H7 (cell line): Measurements from ENCODE around the gene FAM174C. TPM values are rescaled to one million over a fixed set of nuclear protein-coding genes. Genes with fewer than 3 reads are reported as not detected.

ENCODE experiments used
- DNase-seq: peaks from one replicate; pipeline ENCODE4 v3.0.0; 2012
- H3K27me3 ChIP-seq: 2 replicates; pipeline ENCODE4 v1.6.0; 2011; ENCODE audit warnings: mild to moderate bottlenecking, low read length; ENCODE audit not compliant: control insufficient read depth, insufficient read depth
- H3K36me3 ChIP-seq: replicated peaks from 2 replicates; pipeline ENCODE4 v1.5.1; 2011; ENCODE audit warnings: low read length; ENCODE audit not compliant: control insufficient read depth, insufficient read depth
- H3K4me3 ChIP-seq: 2 replicates; pipeline ENCODE4 v1.5.1; 2011; ENCODE audit warnings: low read depth, mild to moderate bottlenecking, control low read depth, low read length, moderate library complexity; ENCODE audit not compliant: insufficient read depth
- total RNA-seq: library from RNA; depleted of rRNA; stranded (reverse); fragments of >200 nt; shearing (Covaris generic); gene quantifications from 2 replicates; pipeline ENCODE4 v1.2.3, GENCODE V29; 2014

FAM174C gene
- total RNA-seq, 1 experiment from 2014 or later = 83.1 TPM

DNA sequence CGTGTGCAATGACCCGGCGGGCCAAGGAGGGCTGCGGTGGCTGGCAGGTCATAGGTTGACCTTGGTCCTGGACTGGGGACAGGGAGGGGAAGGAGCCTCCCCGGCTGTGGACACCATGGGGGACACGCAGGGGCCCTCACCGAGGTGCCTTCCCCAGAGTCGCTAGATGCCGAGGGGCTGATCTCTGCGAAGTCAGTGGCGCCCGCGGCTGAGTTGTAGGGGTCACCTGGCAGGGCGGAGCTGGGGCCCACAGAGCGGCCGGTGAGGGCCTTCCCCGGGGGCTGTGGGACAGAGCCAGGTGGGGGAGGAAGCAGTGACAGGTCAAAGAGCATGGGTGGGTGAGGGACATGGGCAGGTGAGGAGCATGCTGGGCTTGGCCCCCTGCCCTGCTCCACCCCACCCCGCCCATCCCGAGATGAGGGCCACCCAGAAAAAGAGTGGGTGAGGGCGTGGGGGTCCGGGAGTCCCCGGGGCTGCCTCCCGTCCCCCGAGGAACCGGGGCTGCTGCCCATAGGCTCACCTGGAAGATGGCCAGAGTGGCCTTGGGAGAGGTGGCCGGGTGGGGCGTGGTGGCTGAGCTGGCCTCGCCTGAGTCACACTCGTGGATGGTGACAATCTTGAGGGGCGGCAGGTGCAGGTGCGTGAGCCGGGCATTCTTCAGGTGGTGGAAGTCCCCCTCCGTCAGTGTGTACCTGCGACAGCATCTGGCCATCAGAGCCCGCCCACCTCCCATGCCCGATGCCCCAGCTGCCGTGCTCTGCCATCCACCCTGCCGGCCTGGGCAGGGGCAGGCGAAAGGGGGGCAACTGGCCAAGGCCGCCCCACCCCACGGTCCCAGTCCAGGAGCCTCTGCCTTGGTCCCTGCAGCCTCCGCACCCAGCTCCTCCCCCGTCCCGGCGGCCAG lies 41.0 kb upstream of the FAM174C start:
- Histone ChIP-seq H3K27me3 (no peaks in the 10 kb centered on the region), H3K4me3 (no peak overlapping the region), H3K36me3 (peaks cover 4% of the 10 kb centered on the region)
- DNase-seq = no peak

DNA sequence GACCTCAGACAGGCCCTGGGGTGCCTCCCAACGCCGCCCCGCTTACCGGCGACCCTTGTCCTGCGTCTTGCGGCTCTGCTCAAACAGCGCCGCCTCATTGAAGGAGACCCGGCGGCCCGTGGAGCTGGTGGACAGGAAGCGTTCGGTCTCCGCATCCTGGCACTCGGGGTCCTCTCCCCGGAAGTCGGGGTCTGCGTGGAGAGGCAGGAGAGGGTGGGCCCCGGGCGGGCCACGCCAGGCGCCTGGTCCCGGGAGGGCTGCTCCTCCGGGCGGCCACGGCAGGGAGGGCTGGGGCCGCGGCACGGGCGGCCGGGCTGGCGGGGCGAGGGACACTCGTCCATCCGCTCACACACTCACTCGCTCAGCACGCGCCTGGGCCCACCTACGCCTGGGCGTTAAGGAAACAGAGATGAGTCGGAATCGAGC lies 40.4 kb upstream of the FAM174C start:
- Histone ChIP-seq H3K4me3 (no peak overlapping the region), H3K36me3 (peaks cover 4% of the 10 kb centered on the region), H3K27me3 (no peaks in the 10 kb centered on the region)
- DNase-seq = no peak

DNA sequence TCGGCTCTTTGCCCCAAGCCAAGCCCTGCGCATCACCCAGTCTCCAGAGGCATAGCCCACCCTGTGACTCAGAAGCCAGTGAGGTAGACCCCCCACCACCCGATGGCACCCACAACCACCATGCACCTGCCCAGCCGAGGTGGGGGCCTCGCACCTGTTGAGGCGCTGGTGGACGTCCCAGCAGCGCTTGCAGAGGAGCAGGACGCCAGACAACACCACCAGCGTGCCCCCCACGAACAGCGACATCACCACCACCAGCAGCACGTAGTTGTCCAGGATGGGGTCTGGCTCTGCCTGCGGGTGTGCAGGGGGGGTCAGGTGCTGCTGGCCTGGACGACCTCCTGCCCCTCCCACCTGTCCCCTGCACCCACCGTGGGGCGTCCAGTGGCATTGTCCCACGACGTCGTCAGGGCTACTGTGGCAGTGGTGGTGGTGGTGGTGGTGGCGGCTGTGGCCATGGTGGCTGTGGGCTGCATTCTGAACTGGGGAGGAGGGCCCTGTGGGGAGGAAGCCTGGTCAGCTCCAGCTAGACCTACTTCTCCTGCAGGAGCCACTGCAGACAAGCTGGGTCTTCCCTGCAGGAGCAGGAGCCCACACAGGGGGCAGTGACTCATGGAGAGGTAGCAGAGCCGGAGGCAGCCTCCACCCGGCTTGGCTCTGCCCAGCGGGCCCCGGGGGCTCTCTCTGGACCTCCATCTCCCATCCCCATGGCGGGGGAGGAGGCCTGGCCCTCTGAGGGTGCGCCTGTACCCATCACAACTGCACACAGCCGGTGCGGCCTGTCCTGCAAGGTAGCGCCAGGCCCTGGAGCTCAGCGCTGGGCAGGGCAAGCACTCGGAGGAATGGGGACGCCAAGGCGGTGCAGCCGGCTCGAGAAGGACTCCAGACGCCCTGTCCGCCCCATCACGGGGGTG lies 39.4 kb upstream of the FAM174C start:
- no peak for DNase-seq
- Histone ChIP-seq H3K27me3 (no peaks in the 10 kb centered on the region), H3K4me3 (peak overlapping the region; percentile 82), H3K36me3 (peaks cover 4% of the 10 kb centered on the region)

DNA sequence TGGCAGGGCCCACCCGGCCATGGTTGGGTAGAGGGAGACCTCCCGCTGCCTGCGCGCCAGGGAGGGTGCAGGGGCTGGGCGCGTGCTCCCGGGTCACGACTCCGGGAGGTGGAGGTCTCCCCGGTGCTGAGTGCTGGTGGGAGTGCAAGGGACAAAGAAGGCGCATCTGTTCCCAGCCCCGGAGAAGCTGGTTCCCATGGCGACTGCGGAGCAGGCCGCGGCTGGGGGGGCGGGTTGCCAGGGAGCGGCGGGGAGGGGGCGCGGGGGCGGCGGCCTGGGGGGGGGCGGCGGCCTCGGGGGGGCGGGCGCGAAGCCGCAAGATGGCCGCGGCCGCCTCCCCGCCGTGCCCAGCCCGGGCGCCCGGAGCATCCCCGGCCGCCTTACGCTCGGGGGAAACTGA lies 38.8 kb upstream of the FAM174C start:
- DNase-seq = peak; percentile 90
- H3K36me3 ChIP-seq = peaks cover 4% of the 10 kb centered on the region
- H3K27me3 ChIP-seq = no peaks in the 10 kb centered on the region
- peak overlapping the region; percentile 82 for H3K4me3 ChIP-seq

DNA sequence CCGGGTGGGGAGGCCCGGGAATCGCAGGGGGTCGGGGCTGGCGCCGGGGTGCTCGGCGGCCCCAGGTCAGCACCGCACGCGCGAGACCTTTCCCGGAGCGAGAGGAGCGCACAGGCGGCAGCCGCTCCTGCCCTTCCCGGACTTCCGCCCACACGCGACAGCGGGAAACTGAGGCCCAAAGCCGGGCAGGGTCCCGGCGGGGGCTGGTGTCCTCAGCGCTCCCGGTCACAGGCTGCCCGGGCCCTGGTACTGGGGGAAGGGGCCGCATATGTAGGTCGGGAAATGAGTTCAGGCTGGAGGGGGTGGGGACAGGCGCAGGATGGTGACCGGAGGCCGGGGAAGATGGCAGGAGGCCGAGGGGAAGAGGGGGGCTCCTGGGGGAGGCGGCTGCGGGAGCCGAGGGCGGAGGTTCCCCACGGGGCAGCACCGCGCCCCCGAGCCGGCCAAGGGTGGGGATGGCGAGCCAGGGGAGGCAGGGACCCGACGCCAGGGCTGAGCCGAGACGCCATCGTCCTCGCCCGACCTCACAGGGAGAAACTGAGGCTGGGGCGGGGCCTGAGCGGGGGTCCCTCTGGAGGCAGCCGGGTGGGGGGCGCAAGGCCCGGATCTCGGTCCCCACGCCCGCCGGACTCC lies 38.2 kb upstream of the FAM174C start:
- Histone ChIP-seq H3K27me3 (no peaks in the 10 kb centered on the region), H3K36me3 (peaks cover 3% of the 10 kb centered on the region), H3K4me3 (peak overlapping the region; percentile 82)
- peak; percentile 91 for DNase-seq

DNA sequence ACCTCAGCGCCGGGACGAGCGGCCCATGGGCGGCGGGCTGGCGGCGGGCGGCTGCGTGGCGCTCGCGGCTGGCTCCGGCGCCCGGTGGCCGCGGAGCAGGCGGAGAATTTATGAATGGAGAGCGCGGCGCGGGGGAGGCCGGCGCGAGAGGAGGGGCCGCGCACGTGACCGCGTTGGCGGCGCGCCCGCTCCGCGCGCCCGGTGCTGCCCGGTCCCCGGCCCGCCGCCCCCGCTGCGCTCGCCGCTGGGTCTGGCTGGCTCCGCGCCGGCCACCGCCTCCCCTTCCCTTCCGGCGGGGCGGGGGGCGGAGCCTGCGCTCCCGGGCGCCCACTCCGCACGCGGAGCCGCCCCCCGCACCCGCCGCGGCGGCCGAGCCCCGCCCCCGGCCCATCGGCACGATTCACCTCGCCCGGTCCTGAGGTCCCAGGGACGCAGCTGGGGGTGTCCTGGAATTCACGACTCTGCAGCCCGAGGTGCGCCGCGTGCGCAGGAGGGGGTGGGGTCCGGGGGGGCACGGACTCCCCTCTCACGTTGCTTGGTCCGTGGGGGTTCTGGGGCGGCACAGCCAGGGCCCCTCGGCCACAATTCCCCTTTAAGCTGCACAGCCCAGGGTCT lies 37.5 kb upstream of the FAM174C start, which contains the start of gene CBARP:
Gene CBARP, minus strand, starts transcription at position 252 of the 615 bp plus-strand sequence. CDS start 1,905 bp downstream, outside the sequence.
- peak within 1 kb of the TSS; percentile 82 for H3K4me3 ChIP-seq
- DNase-seq = peak; percentile 97
- H3K36me3 ChIP-seq = peaks cover 3% of the 10 kb centered on the region
- H3K27me3 ChIP-seq = no peaks in the 10 kb centered on the region

DNA sequence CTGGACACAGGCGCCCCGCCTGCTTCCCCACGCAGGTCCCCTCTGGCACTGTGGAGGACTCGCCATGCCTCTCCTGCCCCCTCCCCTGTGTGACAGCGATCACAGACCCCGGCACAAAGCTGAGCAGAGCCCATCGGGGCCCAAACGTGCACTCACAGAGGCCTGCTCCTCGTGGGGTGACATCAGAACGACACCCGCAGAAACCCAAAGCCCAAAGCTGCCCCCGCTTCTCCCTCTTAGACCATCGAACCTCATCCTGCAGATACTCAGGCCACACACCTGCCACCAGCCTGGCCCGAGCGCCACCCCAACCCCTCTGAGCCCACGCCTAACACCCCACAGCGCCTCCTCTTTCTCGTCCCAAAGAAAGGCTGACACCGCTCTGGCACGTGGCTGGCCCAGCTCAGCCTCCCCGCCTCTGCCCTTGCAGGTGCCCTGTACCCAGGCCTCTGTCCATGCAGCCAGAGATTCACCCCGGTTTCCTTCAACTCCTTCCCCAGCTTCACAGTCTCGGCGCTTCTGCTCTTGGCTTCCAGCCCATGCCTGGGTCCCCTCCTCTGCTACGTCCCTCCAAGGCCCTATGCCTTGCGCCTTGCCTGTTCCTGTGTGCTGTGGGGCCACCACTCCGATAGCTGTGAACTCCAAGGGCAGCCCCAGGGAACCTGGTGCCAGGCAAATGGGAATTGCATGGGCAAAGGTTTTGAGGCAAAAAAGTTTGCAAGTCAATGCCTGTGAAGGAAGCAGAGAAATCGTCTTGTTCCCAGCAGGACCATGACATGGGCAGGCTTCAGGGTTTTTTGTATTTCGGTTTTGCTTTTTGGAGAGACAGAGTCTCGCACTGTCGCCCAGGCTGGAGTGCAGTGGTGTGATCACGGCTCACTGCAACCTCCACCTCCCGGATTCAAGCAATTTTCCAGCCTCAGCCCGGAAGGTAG lies 36.7 kb upstream of the FAM174C start:
- peak overlapping the region; percentile 47 for H3K4me3 ChIP-seq
- no peaks in the 10 kb centered on the region for H3K27me3 ChIP-seq
- DNase-seq = no peak
- H3K36me3 ChIP-seq = peaks cover 3% of the 10 kb centered on the region

DNA sequence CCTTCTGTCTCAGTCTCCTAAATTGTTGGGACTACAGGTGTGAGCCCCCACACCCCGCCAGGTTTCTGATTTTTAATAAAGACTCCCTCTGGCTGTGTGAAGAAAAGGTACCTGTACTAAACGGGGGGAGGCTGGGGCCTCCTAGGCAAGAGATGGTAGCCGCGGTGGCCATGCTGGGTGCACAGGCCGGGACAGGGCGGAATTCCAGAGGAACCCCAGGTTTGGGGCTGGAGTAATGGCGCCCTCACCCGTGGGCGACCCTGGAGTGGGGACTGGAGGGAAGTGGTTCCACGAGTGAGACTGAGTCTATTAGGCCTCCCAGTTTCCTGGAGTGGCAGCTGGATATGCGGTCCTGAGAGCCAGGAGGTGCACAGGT lies 35.9 kb upstream of the FAM174C start:
- no peak for DNase-seq
- Histone ChIP-seq H3K36me3 (peaks cover 3% of the 10 kb centered on the region), H3K27me3 (no peaks in the 10 kb centered on the region), H3K4me3 (no peak overlapping the region)

DNA sequence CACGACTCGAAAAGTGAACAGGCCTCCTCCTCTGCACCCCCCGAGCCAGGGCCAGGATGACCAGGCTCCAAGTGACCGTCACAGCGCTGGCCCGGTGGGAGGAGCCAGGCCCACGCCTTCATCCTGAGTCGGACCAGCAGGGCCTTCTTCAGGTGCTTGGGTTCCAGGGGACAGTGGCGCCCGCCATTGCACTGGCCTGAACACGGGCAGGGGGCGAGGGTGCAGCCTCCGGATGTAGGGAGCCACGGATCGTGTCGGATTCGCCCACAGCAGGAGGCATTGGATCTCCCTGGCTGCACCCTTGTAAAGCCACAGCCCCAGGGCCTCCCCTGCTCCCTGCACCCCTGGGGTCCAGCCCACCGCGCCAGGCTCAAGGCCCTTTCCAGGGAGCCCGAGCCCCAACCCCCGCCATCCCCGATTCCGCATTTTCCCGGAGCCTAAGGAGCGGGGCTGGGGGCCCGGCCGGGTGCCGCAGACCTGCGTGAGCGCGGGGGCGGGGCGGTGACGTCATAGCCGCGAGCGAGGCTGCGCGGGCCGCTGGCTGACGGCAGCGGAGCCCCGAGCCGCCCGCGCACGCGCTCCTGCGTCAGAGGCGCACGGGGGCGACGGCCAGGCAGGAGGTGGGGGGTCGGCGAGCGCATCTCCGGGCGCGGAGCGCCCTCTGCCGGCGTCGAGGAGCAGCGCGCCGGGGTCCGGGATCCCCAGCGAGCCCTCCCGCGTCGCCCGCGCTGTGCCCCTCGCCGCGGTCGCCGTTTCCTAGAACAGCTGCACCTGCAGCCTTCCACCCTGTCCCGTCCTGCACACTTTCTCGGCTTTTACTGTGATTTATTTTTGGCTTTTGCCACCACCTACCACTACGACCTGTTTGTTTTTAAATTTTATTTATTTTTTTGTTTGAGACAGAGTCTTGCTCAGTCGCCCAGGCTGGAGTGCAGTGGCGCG lies 35.3 kb upstream of the FAM174C start:
- peak; percentile 100 for DNase-seq
- H3K27me3 ChIP-seq = no peaks in the 10 kb centered on the region
- peak overlapping the region; percentile 57 for H3K4me3 ChIP-seq
- H3K36me3 ChIP-seq = peaks cover 3% of the 10 kb centered on the region

DNA sequence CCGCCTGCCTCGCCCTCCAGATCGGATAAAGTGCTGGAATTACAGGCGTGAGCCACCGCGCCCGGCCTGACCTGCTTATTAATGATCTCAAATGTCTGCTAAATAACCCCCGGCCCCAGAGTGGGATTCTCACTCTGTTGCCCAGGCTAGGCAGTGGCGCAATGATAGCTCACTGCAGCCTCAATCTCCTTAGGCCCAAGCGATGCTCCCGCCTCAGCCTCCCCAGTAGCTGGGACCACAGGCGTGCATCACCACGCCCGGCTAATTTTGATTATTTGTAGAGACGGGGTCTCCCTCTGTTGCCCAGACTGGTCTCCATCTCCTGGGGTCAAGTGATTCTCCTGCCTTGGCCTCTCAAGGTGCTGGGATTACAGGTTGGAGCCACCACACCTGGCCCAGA lies 34.4 kb upstream of the FAM174C start:
- no peak for DNase-seq
- H3K4me3 ChIP-seq = no peak overlapping the region
- H3K27me3 ChIP-seq = no peaks in the 10 kb centered on the region
- no peaks in the 10 kb centered on the region; the same call in 1 of the 2 replicates for H3K36me3 ChIP-seq

DNA sequence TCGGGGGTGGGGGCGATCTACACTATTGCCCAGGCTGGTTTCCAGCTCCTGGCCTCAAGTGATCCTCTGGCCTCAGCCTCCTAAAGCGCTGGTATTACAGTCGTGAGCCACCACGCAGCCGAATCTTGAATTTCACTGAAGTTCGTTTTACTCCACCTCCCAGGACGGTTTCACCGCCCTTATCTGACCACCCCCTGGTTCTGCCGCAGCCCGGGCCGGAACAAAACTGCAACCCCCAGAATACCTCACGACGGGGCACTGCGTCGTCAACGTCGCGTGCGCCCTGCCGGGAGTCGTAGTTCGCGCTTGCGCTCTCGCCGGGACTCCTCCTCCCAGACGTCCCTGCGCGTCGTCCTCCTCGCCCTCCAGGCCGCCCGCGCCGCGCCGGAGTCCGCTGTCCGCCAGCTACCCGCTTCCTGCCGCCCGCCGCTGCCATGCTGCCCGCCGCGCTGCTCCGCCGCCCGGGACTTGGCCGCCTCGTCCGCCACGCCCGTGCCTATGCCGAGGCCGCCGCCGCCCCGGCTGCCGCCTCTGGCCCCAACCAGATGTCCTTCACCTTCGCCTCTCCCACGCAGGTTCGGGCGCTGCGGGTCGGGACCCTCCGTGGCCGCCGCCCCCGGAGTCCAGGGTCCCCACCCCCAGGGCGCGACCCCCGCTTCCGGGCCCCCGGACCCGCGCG lies 33.8 kb upstream of the FAM174C start, which contains the start of gene ATP5F1D:
Gene ATP5F1D, plus strand, starts transcription at position 335 of the 679 bp plus-strand sequence. Its CDS starts 100 bp downstream, at position 435.
- Histone ChIP-seq H3K4me3 (peak within 1 kb of the TSS; percentile 69), H3K27me3 (no peaks in the 10 kb centered on the region), H3K36me3 (no peaks in the 10 kb centered on the region)
- peak; percentile 99 for DNase-seq
